C1 segment of cervical spinal cord (tissue), 14 donors: ENCODE measurements around the gene ABCD3.
A peak's percentile ranks its signal among the peaks of the same experiment; 100 is the strongest.
"Not testable (repeated sequence)": the region's sequence is repeated elsewhere in the genome, so short reads cannot be mapped to it uniquely, and the experiment has no call there.

Source experiments
- DNase-seq, 14 donors: peaks; one replicate each; lab custom pipeline; 2025; lab: John Stamatoyannopoulos, UW

Gene ABCD3

GRCh38 chr1:94413311-94413710 lies 4.9 kb upstream of the ABCD3 start:
- no peak for DNase-seq

GRCh38 chr1:94416901-94417727 lies 1.1 kb upstream of the ABCD3 start:
- DNase-seq, result peak in 12 of 14 donors; percentile 9 to 79 (median 45)

- DNase-seq, result no peak
These were observed 536 bp upstream of the ABCD3 start for GRCh38 chr1:94417728-94417977.

GRCh38 chr1:94418664-94419655 lies 771 bp downstream of the ABCD3 start:
- peak in 11 of 14 donors; percentile 18 to 74 (median 53) for DNase-seq

GRCh38 chr1:94422115-94422820 lies 4.1 kb downstream of the ABCD3 start:
- no peak for DNase-seq

GRCh38 chr1:94425821-94426484 lies 7.8 kb downstream of the ABCD3 start:
- no peak for DNase-seq

- DNase-seq, result not testable (repeated sequence)
These were observed 8.3 kb downstream of the ABCD3 start for GRCh38 chr1:94426485-94426870.

- DNase-seq, result no peak
These were observed 10.3 kb downstream of the ABCD3 start for GRCh38 chr1:94428441-94428840.

GRCh38 chr1:94428927-94429528 lies 10.8 kb downstream of the ABCD3 start:
- DNase-seq, result not testable (repeated sequence)

- not testable (repeated sequence) for DNase-seq
These were observed 11.9 kb downstream of the ABCD3 start for GRCh38 chr1:94430066-94430465.

GRCh38 chr1:94433866-94434265 lies 15.7 kb downstream of the ABCD3 start:
- DNase-seq, result no peak

GRCh38 chr1:94434365-94435045 lies 16.3 kb downstream of the ABCD3 start:
- DNase-seq, result no peak

GRCh38 chr1:94438692-94439276 lies 20.6 kb downstream of the ABCD3 start:
- no peak for DNase-seq

GRCh38 chr1:94440088-94440487 lies 21.9 kb downstream of the ABCD3 start:
- no peak for DNase-seq

GRCh38 chr1:94443067-94443466 lies 24.9 kb downstream of the ABCD3 start:
- DNase-seq, result not testable (repeated sequence)

GRCh38 chr1:94444819-94445218 lies 26.6 kb downstream of the ABCD3 start:
- DNase-seq, result not testable (repeated sequence)

- not testable (repeated sequence) for DNase-seq
These were observed 27.5 kb downstream of the ABCD3 start for GRCh38 chr1:94445733-94446132.

GRCh38 chr1:94446177-94446576 lies 28.0 kb downstream of the ABCD3 start:
- DNase-seq, result not testable (repeated sequence)

GRCh38 chr1:94448741-94449140 lies 30.6 kb downstream of the ABCD3 start:
- not testable (repeated sequence) for DNase-seq

GRCh38 chr1:94456736-94457135 lies 38.5 kb downstream of the ABCD3 start:
- no peak for DNase-seq
